Left cardiac atrium (tissue), 4 donors: ENCODE results near the gene RAB7B. TPM values are rescaled to one million over a fixed set of nuclear protein-coding genes. Genes with fewer than 3 reads are reported as not detected.
A peak's percentile ranks its signal among the peaks of the same experiment; 100 is the strongest.

Experiments
- ATAC-seq, 2 donors: fragments of 200-7000 bp; cut with Tn5 transposase; one replicate each; pipeline ENCODE4 v1.9.1; 2020; ENCODE audit warnings: mild to moderate bottlenecking in 2 of 2, moderate library complexity in 2 of 2
- DNase-seq: peaks from one replicate; pipeline ENCODE4 v3.0.0-alpha.2; 2020
- intact Hi-C, 2 donors: fragments of 100-400 bp; cut with DNase I; formaldehyde crosslinking; loops; one replicate each; pipeline versions ENCODE4 v1.14.1 to v1.15.1; 2022 to 2023
- total RNA-seq, 2 donors: library from RNA; stranded (reverse); fragmentation: NEBNext Ultra II Directional; extraction: Animal tissue kit (Norgen Biotek cat#: 25700); gene quantifications; one replicate each; pipeline ENCODE4 v1.2.1, GENCODE V29; 2021
- donor health status: DM: no; HTN: yes; CAD: no.
- donor health status: DM: no; HTN: yes; CAD: no; lungs with severe emphysema.
- donor health status: DM: yes; HTN: yes; CAD: no.
- donor health status: Dilated cardiomyopathy.

RAB7B gene
- total RNA-seq, 2 donors from 2014 or later = 2.4 to 4.5 TPM

DNA sequence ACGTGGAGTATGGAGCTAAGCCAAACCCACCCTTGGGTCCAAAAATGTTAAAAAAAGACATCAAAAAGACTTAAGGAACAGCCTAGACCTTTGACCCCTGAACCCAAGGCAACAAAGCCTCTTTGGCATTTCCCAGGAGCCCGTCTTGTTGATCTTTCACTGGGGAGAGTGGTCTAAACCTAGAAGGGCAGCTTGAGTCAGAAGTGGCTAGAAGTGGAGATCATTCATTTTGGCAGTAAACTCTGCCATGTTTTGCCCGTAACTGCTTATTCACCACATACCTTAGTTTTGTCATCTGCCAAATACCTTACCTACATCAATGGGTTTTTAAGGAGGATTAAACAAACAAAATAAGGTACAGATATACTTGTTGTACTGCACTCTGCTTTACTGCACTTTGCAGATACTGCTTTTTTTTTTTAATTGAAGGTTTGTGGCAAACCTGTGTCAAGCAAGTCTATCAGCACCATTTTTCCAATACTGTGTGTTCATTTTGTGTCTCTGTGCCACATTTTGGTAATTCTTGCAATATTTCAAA lies 22.2 kb upstream of the RAB7B start:
- ATAC-seq = peak in 1 of 2 donors; percentile 47
- intact Hi-C loops = no loop called here
- DNase-seq = no peak

DNA sequence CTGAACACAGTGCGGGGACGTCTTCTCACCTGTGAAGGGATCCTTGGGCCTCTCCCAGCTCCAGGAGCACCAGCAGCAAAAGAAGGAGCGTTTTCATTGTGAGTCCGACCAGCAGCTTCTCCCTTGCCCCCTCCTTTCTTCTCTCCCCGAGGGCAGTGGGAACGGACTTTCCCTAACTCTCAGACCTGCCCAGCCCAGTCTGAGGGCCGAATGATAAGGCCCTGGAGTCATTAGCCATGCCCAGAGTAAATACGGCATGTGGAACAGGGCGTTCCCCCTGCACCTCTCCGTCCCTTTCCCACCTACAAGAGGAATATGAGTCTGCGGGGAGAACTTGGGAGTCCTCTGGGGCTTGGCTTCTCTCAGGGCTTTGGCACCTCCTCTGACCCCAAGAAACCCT lies 20.5 kb upstream of the RAB7B start, which contains the start of gene CTSE:
Gene CTSE, minus strand, starts transcription at position 201 of the 400 bp plus-strand sequence. Its CDS starts 104 bp downstream, at position 97.
- intact Hi-C loops = no loop called here
- ATAC-seq = no peak

DNA sequence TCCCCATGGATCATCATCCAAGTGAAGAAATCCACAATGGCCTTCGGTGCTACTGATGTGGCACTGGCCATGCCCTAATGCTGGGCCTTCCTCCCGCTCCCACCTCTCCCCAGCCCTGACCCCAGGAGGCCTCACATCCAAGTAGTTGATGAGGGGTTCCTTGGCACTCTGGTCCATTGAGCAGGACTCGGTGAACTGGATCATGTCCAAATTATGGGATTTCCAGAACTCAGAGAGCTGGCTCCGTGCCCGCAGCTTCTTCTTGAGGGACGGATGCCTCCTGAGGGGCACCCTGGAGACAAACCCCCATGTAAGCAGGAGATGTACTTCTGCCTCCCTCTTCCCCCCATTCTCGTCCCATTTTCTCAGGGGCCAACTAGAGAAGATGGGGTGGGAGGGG lies 19.6 kb upstream of the RAB7B start:
- DNase-seq (no peak), ATAC-seq (no peak)
- intact Hi-C loops = no loop called here

More for the DNA sequence above, 20.5 kb upstream of the RAB7B start, which contains the start of gene CTSE:
- DNase-seq = no peak

DNA sequence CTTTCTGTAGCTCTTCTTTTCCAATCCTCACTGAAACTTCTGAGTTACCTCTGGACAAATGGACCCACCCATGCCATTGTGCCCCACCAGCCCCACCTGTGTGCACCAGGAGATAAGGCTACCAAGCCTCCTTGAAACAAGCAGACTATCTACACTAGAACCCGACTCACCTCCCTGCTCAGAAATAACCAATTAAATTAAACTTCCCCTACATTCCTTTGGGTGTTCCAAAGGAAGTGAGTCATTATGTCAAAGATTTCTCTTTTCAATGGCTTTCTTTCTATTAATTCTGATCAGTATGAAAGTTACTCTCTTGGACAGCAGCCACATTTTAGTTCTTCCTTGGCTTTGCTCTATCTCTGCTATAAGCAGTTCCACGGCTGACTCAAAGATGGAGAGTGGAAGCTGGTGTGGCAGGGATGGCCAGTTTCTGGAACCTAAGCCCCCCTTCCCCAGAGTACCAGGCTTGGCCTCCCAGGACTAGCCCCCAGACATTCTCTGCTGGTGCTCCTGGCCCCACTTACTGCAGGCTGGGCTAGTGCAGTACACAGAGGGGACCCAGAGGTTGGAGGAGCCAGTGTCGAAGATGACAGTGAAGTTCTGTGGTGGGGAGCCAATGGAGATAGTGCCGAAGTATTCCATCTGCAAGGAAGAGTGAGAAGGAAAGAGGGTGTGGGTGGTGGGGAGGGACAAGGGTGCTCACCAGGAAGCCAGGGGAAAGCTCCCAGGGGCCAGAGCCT lies 18.6 kb upstream of the RAB7B start:
- intact Hi-C loops = no loop called here
- DNase-seq = no peak
- ATAC-seq = no peak

DNA sequence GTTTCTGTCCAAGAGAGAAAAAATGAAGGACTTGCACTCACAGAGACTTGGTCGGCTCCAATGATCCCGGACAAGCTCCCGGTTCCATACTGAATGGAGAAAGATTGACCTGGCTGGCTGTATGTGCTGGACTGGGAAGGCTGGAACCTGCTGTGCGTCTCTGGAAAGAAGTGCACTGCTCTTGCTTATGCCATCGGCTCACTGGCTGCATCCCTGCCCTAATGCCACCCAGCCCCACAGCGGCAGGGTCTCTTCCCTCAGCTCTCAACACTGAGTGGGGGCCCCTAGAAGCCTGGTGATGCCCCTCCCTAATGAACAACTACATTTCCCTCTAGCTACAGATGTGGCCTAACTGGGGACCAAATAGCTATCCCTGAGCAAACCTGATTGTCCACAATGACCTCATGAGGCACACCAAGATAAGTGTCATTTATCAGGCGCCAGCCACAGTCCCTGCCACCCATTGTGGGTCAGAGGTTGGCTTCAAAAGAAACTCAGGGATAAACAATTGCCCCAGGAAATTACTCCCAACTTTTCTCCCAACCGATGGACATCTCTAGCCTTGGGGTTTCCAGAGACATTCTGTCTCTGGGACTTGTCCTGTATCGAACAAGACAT lies 17.9 kb upstream of the RAB7B start:
- intact Hi-C loops = no loop called here
- no peak for DNase-seq
- no peak for ATAC-seq

DNA sequence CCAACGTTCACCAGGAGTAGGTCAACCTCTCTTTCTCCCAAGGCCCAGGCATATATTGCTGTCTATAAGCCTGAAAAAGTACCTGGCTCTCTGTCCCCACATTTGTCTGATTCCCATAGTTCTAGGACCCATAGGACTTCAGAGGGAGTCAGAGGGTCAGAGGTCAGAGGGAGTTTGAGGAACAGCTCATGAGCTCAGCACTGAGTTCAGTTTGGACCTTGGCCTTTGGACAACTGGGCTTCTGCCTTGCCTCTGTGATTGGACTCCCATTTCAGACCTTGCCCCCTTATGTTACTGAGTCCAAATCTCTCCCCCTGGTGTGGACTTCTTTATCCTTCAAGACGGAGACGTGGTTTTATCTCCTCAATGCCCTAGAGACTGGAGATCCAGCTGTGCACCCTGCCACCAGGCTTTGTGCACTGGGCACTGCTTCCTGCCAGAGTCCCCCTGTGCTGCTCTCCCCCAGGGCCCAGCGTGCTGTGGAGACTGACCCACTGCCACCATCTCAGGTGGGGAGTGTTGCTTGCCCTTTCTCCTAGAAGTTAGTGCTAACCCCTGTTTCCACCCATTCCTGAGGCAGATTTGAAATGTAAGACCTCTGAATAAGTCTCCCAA lies 17.3 kb upstream of the RAB7B start:
- DNase-seq = no peak

DNA sequence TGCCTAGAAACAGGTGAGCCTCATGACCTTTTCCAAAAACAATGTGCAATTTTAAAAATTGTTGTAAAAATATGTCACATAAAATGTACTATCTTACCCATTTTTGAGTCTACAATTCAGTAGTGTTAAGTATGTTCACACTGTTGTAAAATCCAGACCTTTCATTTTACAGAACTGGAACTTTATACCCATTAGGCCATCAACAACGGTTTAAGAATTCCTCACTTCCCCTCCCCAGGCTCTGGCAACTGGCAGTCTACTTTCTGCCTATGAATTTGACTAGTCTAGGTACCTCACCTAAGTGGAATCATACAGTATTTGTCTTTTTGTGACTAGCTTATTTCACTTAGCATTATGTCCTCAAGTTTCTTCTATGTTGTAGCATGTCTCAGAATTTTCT lies 11.9 kb upstream of the RAB7B start:
- DNase-seq (no peak), ATAC-seq (no peak)
- intact Hi-C loops = no loop called here

More for the DNA sequence above, 17.3 kb upstream of the RAB7B start:
- intact Hi-C loops = no loop called here
- ATAC-seq = no peak

DNA sequence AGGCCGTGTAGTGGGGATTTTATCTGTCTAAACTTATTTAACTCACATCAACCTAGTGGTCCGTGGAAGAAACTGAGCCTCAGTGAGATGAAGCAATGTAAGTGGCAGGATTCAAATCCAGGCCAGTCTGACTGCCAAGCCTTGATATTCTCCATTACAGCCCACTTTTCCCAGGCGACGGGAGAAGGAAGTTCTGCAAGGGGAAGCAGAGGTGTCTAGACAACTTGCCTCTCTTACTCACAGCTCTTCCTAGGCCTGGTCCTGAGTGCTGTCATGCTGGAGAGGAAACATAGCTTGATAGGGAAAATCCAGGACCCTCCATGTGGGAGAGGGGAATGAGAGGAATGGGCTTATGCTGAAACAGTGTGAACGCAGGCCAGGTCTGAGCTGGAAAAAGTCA lies 11.4 kb upstream of the RAB7B start:
- ATAC-seq (no peak), DNase-seq (no peak)
- intact Hi-C loops = no loop called here

DNA sequence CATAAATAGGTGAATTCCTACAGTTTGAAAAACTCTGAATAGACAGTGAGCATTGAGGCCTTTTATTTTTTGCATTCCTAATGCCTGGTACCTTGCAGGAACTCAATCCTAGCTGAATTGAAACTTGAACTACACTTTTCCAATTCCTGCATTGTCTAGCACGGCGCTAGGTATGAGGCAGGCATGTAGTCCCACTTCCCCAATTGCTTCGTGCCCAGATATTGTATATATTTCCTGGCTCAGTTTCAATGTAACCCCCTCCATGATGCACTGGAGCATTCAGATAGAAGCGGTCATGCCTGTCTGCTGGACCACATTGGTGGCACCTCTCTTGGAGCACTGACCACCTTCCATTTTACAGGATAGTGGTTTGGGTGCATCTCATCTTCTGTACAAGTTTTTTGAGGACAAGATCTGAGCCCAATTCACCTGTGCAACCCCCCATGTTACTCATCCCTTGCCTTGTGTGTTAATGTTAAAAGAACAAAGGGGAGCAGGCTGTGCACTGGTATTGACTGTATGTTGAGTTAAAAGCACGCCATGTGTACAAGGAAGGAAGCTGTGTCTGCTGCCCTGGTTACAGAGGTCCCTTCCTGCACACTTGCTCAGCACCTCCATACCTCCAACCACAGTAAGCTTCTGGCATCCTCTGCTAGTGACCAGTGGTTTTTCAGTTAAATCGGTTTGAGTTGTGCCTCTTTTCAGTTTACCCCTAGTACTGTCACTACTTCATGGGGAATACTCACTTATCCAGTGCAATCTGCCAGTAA lies 10.0 kb upstream of the RAB7B start:
- intact Hi-C loops = no loop called here
- ATAC-seq = no peak
- no peak for DNase-seq

DNA sequence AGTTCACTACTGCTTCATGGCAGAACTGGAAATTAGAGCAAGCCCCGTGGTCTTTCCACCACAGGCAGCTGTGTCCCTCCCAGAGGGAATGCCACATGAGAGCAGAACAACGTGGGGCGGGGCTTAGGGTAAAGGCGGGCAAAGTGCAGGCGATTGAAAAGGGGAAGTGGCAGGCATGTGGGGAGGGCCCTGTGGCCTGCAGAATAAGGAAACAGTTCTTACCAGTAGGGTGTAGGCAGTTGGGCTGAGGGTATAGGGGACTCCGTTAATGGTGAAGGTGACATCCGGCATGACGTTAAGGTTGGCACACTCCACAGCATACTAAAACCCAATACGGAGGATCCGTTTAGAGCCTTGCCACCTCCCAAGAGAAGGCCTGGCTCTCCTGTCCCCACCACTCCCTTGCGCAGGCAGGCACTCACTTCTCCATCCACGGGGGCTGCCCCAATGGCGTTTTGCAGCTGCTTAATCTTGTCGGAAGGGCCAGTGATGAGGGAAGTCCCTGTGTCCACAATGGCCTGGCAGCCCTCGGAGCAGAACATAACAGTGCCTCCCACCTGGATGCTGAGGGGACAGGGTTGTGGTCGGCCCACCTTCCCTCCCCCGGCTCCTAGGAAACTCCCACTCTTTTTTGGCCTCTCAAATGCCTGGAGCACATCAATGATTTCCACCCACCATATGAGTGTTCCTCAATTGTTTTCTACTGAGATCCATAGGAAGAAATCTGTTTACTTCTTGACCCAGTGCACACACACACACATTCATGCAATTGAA lies 9.1 kb upstream of the RAB7B start:
- ATAC-seq = peak; percentile 86 to 91
- DNase-seq = peak; percentile 76
- intact Hi-C loops = no loop called here

DNA sequence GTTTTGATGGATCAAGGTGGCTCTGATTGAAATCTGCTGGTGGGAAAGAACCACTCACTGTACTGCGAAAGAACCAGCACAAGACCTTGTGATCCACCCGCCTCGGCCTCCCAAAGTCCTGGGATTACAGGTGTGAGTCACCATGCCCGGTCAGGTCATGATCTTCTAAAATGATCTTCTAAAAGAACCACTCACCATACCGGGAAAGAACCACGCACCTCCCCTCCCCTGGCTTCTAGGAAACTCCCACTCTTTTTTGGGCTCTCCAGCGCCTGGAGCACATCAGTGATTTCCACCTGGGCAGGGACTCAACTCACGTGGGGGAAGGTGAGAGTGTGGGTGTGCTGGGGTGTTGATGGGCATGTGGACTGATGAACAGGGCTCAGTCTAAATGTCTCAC lies 7.9 kb upstream of the RAB7B start:
- DNase-seq (no peak), ATAC-seq (peak in 1 of 2 donors; percentile 29)
- intact Hi-C loops = no loop called here

DNA sequence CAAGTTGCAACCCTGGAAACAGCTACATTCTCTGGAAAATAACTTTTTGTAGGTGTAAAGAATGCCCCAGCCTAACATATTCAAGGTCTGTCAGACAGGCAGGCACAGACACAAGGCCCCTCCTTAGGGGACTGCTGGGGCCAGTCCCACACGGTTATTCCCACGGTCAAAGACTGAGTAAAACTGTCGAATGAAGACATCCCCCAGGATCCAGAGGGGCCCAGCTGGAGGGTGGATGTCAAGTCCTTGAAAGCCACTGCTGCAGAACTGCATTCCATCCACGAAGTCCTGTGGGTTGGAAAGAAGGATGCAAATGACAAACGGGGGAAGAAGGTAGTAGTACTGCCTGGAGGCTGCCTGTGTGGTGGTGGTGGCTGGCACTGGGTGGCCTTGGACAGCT lies 6.9 kb upstream of the RAB7B start:
- intact Hi-C loops = no loop called here
- no peak for ATAC-seq
- no peak for DNase-seq

DNA sequence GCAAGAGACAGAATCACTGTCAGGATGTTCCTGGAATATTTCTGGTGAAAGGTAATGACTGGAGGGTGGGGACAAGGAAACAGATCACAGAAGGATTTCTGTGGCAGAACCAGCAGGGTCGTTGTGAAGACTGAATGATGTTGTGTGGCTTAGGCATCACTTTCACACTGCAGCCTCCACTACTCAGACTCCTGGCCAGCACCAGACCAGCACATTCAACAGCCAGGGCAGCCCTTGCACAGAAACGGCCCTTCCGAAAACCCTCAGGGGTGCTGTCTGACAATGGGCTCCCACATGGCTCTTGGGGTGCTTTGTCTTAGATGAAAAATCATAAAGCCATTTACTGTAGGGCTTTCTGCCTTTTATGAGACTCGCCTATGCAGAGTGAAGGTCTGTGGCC lies 3.8 kb upstream of the RAB7B start:
- intact Hi-C loops = no loop called here
- no peak for DNase-seq
- ATAC-seq = no peak

DNA sequence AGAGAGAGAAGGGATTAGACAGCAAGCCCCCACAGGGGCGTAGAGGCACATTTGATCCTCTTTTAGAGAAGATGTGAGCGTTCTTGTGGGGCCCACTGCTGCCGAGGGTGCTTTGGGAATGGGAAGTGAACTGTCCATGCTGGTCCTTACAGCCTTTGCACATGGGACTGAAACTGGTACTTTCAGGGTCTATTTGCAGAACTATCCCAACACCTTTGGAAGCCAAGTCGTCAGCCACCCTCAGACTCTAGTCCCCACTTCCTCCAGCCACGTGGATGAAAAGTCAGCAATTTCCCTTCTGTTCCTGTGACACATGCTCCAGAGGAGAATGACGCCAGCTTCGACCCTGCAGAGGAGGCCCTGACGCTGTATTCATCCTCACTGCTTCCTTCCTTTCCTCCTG lies 2.6 kb upstream of the RAB7B start:
- ATAC-seq (no peak), DNase-seq (no peak)
- intact Hi-C loops = no loop called here

DNA sequence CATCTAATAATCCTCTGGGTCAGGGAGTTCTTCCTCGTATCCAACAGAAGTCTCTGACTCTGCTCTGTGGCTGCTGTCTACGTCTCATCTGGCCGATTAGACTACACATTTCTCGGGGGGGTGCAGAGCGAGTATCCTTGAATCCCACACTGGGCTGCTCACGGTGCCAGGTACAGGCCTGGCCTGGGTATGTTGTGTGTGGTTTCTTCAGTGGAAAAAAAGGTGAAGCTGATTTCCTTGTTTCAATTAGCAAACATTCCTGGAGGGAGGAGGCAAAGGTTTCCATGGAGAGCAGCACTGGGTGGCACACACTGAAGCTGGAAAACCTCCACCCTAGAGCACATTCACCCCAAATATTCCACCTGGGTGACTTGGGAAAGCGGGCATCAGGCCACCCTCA lies 2.0 kb upstream of the RAB7B start:
- no peak for DNase-seq
- intact Hi-C loops = no loop called here
- peak in 1 of 2 donors; percentile 28 for ATAC-seq

DNA sequence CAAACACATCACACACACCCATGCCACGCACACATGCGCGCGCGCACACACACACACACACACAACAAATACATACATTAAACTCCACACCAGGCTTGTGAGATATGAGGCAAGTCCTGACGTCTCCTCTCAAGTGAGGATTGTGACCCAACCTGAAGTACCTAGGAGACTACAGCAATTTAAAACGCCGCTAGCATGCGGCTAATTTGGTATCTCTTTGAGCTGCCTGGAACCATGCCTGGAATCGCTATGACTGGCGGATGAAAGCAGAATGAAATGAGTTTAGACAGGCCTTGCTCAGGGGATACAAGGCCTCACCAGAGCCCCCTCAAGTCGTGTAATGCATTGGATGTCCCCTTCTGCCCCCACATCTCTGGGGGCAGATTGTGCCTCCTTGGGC lies 1.6 kb upstream of the RAB7B start:
- ATAC-seq = peak in 1 of 2 donors; percentile 5
- intact Hi-C loops = no loop called here
- DNase-seq = no peak

DNA sequence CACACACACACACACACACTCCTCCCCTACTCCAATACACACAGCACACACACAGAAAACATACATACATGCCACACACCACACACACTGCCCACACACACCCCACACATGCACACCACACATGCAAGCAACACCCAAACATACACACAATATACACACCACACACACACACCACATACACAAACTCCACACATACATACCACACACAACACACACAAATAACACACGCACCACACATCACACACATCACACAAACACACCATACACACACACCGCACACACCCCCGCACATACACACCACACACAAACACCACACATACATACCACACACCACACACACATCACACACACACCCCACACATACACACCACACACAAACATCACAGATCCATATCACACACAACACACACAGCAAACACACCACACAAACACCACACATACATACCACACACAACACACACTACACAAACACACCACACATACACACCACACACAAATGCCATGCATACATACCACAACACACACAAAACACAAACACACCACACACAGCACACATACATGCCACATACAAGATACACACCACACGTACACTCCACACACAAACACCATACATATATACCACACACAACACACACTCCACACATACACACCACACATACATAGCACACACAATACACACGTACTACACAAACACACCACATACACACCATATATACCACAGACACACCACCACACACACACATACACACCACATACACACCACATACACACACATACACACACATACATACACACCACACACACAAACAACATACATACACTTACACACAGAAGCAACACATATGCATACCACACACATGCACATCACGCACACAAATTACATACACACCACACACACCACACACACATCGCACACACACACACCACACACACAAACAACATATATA lies 932 bp upstream of the RAB7B start:
- intact Hi-C loops = no loop called here
- DNase-seq = no peak
- ATAC-seq = no peak

DNA sequence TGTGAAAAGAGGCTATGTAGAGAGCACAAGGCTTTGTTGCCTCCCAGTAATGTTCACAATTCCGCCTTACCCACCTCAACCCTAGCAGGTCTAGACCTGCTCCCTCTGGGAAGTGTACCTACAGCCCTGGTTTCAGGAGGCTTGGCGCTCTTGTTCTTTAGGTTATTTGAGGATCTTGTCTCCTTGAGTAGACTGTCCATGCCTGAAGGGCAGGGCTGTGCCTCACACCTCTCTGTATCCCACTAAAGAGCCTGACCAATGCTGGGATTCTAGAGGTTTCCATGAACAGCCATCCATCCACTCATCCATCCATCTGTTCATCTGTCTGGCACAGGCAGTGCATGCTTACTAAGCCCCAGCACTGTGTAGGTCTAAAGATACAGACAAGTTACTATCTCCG lies 1.0 kb downstream of the RAB7B start:
- intact Hi-C loops = no loop called here
- ATAC-seq (no peak), DNase-seq (no peak)
